Stomach smooth muscle (tissue), 2 donors: ENCODE results near the gene LHFPL3.
"Not testable (repeated sequence)": the region's sequence is repeated elsewhere in the genome, so short reads cannot be mapped to it uniquely, and the experiment has no call there.

Source experiments
- H3K27ac ChIP-seq: one replicate; pipeline ENCODE4 v1.7.0; 2013; ENCODE audit warnings: mild to moderate bottlenecking, low read length, inconsistent platforms
- H3K27me3 ChIP-seq, 2 donors: one replicate each; pipeline ENCODE4 v1.7.0; 2013; ENCODE audit warnings: low read length in 2 of 2; ENCODE audit not compliant: insufficient read depth in 2 of 2, control insufficient read depth in 1 of 2
- H3K36me3 ChIP-seq, 2 donors: one replicate each; pipeline ENCODE4 v1.7.0; 2013; ENCODE audit warnings: low read length in 2 of 2; ENCODE audit not compliant: control insufficient read depth in 2 of 2, insufficient read depth in 2 of 2
- H3K4me1 ChIP-seq: one replicate; pipeline ENCODE4 v1.7.0; 2013; ENCODE audit warnings: low read length; ENCODE audit not compliant: control insufficient read depth, insufficient read depth
- H3K4me3 ChIP-seq, 2 donors: one replicate each; pipeline ENCODE4 v1.7.0; 2013; ENCODE audit warnings: low read length in 2 of 2
- H3K9ac ChIP-seq, 2 donors: one replicate each; pipeline ENCODE4 v1.7.0; 2013; ENCODE audit warnings: low read length in 2 of 2, mild to moderate bottlenecking in 1 of 2
- H3K9me3 ChIP-seq, 2 donors: one replicate each; pipeline ENCODE4 v1.7.0; 2013; ENCODE audit warnings: low read length in 2 of 2; ENCODE audit not compliant: control insufficient read depth in 2 of 2
- donor health status: healthy.
- donor health status: Pancreatic carcinoma.

The LHFPL3 gene

DNA sequence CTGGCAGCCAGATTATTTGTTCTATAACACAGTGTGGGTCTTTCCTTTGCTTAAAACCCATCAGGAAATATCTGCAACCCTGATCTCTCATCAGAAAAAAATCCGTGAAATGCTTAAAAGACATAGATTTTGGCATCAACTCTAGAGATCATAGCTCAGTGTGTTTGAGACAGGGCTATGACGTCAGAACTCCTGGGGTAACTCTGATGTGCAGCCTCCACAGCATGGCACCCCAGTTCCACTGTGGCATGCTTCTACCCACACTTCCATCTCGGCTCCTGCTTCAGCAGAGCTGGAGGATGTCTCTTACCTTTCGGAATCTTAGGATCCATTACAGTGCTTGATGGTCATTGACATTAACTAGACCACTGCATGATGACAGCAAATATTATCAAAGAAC is 205.7 kb downstream of the LHFPL3 start:
- Histone ChIP-seq H3K4me1 (no peaks in the 10 kb centered on the region), H3K9ac (no peak overlapping the region), H3K27me3 (no peaks in the 10 kb centered on the region), H3K27ac (no peak overlapping the region), H3K4me3 (no peak overlapping the region), H3K36me3 (no peaks in the 10 kb centered on the region), H3K9me3 (no peaks in the 10 kb centered on the region)

DNA sequence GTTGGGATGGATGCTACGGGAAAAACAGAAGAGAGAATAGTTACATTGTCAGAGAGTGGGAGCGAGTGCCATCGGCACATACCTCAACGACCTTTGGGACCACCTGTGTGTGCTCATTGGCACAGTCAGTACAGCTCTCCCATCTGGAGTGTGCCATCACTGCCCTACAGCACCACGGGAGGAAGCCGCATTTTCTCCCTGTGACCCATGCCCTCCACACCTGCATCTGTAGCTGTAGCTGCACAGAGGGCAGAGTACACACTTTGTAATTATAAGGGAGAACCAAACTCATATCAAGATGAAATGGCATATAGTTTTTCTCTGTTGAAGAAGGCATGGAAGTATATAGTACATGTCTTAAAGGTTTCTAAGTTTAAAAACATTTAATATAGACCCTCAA is 207.4 kb downstream of the LHFPL3 start:
- Histone ChIP-seq H3K4me3 (no peak overlapping the region), H3K27me3 (no peaks in the 10 kb centered on the region), H3K9me3 (no peaks in the 10 kb centered on the region), H3K9ac (no peak overlapping the region), H3K36me3 (no peaks in the 10 kb centered on the region), H3K4me1 (no peaks in the 10 kb centered on the region), H3K27ac (no peak overlapping the region)

DNA sequence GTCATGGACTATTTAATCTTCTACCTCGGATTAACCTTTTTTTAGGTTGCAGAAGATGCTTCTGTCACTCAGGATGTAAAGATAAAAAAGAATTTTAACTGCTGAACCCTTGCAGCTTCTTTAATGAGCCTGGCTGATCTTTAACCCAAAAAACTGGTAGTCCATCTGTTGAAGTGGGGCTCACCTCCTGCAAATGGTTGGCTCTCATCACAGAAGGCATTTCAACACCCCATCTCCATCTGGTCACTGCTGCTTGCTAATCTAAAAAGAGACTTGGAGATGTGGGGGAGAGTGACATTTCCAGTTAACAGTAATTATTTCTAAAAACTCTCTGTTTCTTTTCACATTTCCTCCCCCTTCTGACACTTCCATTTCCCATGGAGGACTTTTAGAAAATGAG is 208.6 kb downstream of the LHFPL3 start:
- H3K27ac ChIP-seq, result no peak overlapping the region
- H3K27me3 ChIP-seq, result no peaks in the 10 kb centered on the region
- no peak overlapping the region for H3K9ac ChIP-seq
- no peaks in the 10 kb centered on the region for H3K36me3 ChIP-seq
- no peaks in the 10 kb centered on the region for H3K9me3 ChIP-seq
- H3K4me3 ChIP-seq, result no peak overlapping the region
- H3K4me1 ChIP-seq, result no peaks in the 10 kb centered on the region

DNA sequence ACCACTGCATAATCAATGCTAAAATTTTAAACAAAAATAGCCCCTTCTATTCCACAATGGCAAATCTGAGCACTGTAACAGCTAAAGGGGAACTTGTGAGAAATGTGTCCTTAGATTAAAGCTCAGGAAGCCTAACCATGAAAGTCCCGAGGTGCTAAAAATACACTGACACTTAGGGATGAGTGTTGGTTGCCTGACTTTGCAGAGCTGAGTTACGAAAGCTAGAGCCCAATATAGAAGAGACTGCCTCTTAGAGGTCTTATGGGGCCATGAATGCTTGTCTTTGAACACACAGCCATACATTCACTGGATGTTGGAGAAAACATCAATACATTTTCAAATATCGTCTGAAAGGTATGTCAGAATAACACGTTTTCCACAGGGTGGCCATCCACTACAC is 209.7 kb downstream of the LHFPL3 start:
- H3K4me3 ChIP-seq, result no peak overlapping the region
- H3K9ac ChIP-seq, result no peak overlapping the region
- H3K27me3 ChIP-seq, result no peaks in the 10 kb centered on the region
- no peaks in the 10 kb centered on the region for H3K36me3 ChIP-seq
- no peak overlapping the region for H3K27ac ChIP-seq
- no peaks in the 10 kb centered on the region for H3K4me1 ChIP-seq
- no peaks in the 10 kb centered on the region for H3K9me3 ChIP-seq

DNA sequence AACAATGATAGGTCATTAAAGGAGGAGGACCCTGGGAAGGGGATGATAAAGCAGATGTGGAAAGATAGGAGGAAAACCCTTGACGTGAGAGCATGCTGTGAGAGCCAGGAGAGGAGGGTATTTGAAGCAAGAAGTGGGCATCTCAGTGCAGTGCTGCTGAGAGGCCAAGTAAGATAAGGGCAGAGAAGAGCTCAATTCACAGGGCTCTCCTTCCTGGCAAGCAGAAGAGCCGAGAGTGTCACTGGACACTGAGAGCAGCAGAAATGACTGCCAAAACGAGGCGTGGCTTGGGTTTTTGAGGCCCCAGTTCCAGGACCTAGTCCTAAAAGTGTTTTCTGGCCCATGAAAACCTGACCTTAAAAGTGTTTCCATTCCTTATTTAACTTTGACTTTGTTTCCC is 213.5 kb downstream of the LHFPL3 start:
- Histone ChIP-seq H3K4me1 (no peaks in the 10 kb centered on the region), H3K4me3 (no peak overlapping the region), H3K36me3 (no peaks in the 10 kb centered on the region), H3K27me3 (no peaks in the 10 kb centered on the region), H3K9me3 (no peaks in the 10 kb centered on the region), H3K27ac (no peak overlapping the region), H3K9ac (no peak overlapping the region)

DNA sequence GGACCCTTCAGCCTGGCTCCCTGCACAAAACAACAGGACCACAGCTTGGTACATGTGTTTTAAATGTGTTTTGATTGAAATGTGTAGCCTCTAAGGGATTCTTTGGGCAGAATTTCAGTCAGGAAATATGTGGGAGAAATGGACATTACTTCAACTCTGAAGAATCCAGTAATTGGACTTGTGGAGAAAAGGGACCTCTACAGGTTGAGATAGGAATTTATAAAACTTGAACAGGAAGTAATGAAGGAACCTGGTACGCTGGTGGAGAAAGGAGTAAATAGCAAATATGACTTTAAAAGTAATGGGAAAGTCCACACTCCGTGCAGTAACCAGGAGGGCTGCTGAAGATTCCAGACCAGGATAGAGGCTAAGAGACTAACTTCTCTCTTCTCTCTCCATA is 220.5 kb downstream of the LHFPL3 start:
- no peaks in the 10 kb centered on the region for H3K27me3 ChIP-seq
- no peak overlapping the region for H3K9ac ChIP-seq
- H3K4me3 ChIP-seq, result no peak overlapping the region
- no peaks in the 10 kb centered on the region for H3K9me3 ChIP-seq
- no peaks in the 10 kb centered on the region for H3K4me1 ChIP-seq
- no peak overlapping the region for H3K27ac ChIP-seq
- no peaks in the 10 kb centered on the region for H3K36me3 ChIP-seq

DNA sequence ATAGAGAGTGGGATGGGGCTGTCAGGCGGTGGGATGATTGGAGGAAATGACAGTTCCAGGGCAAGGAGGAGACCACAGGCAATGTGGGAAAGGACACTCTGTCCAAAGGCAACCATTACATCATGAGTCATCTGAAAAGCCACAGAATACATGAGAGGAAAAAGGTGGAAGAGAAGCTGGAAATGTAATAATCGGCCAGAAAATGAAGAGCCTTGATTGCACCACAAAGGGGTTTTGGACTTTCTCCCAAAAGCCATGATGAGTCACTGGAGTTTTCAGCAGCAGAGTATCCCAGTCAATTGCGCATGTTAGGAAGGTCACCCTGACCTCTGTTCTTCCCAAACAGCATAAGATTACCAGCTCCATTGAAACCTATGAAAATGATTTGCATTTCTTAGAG is 222.0 kb downstream of the LHFPL3 start:
- Histone ChIP-seq H3K27ac (no peak overlapping the region), H3K9ac (no peak overlapping the region), H3K9me3 (no peaks in the 10 kb centered on the region), H3K4me1 (no peaks in the 10 kb centered on the region), H3K36me3 (no peaks in the 10 kb centered on the region), H3K27me3 (no peaks in the 10 kb centered on the region), H3K4me3 (no peak overlapping the region)

DNA sequence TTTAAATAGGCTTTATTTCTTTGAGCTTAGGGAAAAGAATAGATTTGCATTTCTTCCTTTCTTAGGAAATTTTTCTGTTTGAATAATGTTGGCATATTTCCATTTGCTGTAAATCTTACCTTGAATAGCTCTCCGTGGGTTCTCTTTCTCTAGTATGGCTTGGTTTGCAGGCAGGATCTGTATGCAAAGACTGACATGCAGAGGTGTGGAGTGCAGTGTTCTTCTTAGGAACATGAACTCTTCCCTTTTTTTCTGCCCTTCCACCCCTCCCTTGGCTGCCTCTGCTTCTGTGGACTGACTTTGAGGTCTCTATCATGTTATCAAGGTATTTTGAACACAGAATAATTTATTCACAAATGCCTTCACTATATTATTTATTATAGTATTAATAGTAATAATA is 222.8 kb downstream of the LHFPL3 start:
- Histone ChIP-seq H3K9ac (no peak overlapping the region), H3K27ac (no peak overlapping the region), H3K4me3 (no peak overlapping the region), H3K27me3 (no peaks in the 10 kb centered on the region), H3K4me1 (no peaks in the 10 kb centered on the region), H3K36me3 (no peaks in the 10 kb centered on the region), H3K9me3 (no peaks in the 10 kb centered on the region)

DNA sequence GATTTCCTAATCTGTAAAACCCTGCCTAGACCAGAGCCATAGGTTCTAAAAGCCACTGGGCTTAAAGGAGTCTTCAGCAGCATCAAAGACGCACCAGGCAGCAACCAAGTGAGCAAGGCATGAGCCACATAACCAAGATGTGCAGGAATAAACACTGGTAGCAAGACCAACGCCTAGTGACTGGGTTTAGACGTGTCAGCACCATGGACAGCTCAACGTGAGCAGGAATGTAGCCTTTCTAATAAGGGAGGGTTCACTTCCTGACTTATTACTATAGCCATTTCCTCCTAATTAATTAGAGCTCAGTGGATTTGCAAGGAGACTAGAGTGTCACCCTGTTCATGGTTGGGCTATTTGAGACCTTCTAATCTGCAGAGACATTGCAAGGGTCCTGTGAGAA is 223.7 kb downstream of the LHFPL3 start:
- no peak overlapping the region for H3K9ac ChIP-seq
- H3K27me3 ChIP-seq, result no peaks in the 10 kb centered on the region
- no peaks in the 10 kb centered on the region for H3K9me3 ChIP-seq
- no peak overlapping the region for H3K27ac ChIP-seq
- H3K36me3 ChIP-seq, result no peaks in the 10 kb centered on the region
- H3K4me3 ChIP-seq, result no peak overlapping the region
- H3K4me1 ChIP-seq, result no peaks in the 10 kb centered on the region

DNA sequence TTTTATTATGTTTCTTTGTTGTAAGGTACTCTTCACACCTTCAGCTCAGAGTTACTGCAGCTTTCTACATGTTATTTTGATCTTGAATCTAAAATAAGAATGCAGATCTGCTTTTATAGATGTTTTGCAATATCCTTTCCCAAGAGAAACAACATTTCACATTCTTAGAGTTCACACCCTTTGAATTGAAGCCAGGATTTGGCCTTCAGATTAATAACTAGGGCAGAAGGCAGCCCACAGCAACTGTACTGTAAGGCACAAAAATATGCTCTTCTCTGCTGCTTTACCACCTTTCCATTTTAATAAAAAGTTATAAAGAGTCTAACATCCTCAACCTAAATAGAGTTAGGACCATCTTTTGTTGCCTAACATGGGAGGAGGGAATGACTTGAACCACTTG is 224.7 kb downstream of the LHFPL3 start:
- Histone ChIP-seq H3K4me3 (no peak overlapping the region), H3K9ac (no peak overlapping the region), H3K27me3 (no peaks in the 10 kb centered on the region)

DNA sequence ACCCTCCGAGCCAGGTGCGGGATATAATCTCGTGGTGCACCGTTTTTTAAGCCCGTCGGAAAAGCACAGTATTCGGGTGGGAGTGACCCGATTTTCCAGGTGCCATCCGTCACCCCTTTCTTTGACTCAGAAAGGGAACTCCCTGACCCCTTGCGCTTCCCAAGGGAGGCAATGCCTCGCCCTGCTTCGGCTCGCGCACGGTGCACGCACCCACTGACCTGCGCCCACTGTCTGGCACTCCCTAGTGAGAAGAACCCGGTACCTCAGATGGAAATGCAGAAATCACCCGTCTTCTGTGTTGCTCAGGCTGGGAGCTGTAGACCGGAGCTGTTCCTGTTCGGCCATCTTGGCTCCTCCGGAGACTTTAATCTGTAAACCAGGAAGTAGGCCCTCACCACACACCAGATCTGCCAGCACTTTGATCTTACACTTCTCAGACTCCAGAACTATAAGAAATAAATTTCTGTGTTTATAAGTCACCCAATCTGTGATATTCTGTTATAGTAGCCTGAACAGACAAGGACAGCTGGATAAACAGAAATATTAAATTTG is 235.0 kb downstream of the LHFPL3 start:
- not testable (repeated sequence) for H3K36me3 ChIP-seq

More for the DNA sequence above, 224.7 kb downstream of the LHFPL3 start:
- no peaks in the 10 kb centered on the region for H3K4me1 ChIP-seq
- H3K9me3 ChIP-seq, result no peaks in the 10 kb centered on the region
- no peaks in the 10 kb centered on the region for H3K36me3 ChIP-seq
- no peak overlapping the region for H3K27ac ChIP-seq

More for the DNA sequence above, 235.0 kb downstream of the LHFPL3 start:
- not testable (repeated sequence) for H3K9me3 ChIP-seq, H3K4me1 ChIP-seq, H3K27me3 ChIP-seq, H3K27ac ChIP-seq, H3K4me3 ChIP-seq, H3K9ac ChIP-seq
